ENCODE measurements around the gene TRPM3.

TRPM3 gene

GRCh38 chr9:70488098-70488792 lies 633.2 kb downstream of the TRPM3 start:
- Histone ChIP-seq H3K27me3 (ENCODE audit: control insufficient read depth in 1 of 2, insufficient read depth in 2 of 2, low read length in 2 of 2) (no peaks in the 10 kb centered on the region), H3K27ac (ENCODE audit: low read depth, low read length) (no peak overlapping the region), H3K4me1 (ENCODE audit: control insufficient read depth in 1 of 2, insufficient read depth in 2 of 2, low read length in 2 of 2) (peaks cover 23% of the 10 kb centered on the region in 2 donors), H3K9me3 (ENCODE audit: control insufficient read depth in 1 of 2, low read length in 2 of 2) (no peaks in the 10 kb centered on the region), H3K36me3 (ENCODE audit: control insufficient read depth in 1 of 2, insufficient read depth in 2 of 2, low read length in 2 of 2) (no peaks in the 10 kb centered on the region), H3K9ac (ENCODE audit: low read depth in 1 of 2, low read length in 2 of 2) (no peak overlapping the region), H3K4me3 (ENCODE audit: low read depth in 1 of 2, low read length in 2 of 2) (no peak overlapping the region)

GRCh38 chr9:70486127-70486526 lies 635.3 kb downstream of the TRPM3 start:
- Histone ChIP-seq H3K27me3 (ENCODE audit: control insufficient read depth in 1 of 2, insufficient read depth in 2 of 2, low read length in 2 of 2) (no peaks in the 10 kb centered on the region), H3K4me1 (ENCODE audit: control insufficient read depth in 1 of 2, insufficient read depth in 2 of 2, low read length in 2 of 2) (peaks cover 16 to 19% of the 10 kb centered on the region in 2 donors), H3K9me3 (ENCODE audit: control insufficient read depth in 1 of 2, low read length in 2 of 2) (no peaks in the 10 kb centered on the region), H3K36me3 (ENCODE audit: control insufficient read depth in 1 of 2, insufficient read depth in 2 of 2, low read length in 2 of 2) (no peaks in the 10 kb centered on the region), H3K4me3 (ENCODE audit: low read depth in 1 of 2, low read length in 2 of 2) (no peak overlapping the region), H3K9ac (ENCODE audit: low read depth in 1 of 2, low read length in 2 of 2) (no peak overlapping the region), H3K27ac (ENCODE audit: low read depth, low read length) (no peak overlapping the region)

GRCh38 chr9:70485273-70485858 lies 636.1 kb downstream of the TRPM3 start:
- no peaks in the 10 kb centered on the region for H3K27me3 ChIP-seq (ENCODE audit: control insufficient read depth in 1 of 2, insufficient read depth in 2 of 2, low read length in 2 of 2)
- peak overlapping the region in 1 of 2 donors; percentile 33 for H3K9ac ChIP-seq (ENCODE audit: low read depth in 1 of 2, low read length in 2 of 2)
- peak overlapping the region; percentile 7 for H3K27ac ChIP-seq (ENCODE audit: low read depth, low read length)
- no peak overlapping the region for H3K4me3 ChIP-seq (ENCODE audit: low read depth in 1 of 2, low read length in 2 of 2)
- no peaks in the 10 kb centered on the region for H3K36me3 ChIP-seq (ENCODE audit: control insufficient read depth in 1 of 2, insufficient read depth in 2 of 2, low read length in 2 of 2)
- H3K4me1 ChIP-seq (ENCODE audit: control insufficient read depth in 1 of 2, insufficient read depth in 2 of 2, low read length in 2 of 2): peaks cover 23 to 27% of the 10 kb centered on the region in 2 donors
- H3K9me3 ChIP-seq (ENCODE audit: control insufficient read depth in 1 of 2, low read length in 2 of 2): no peaks in the 10 kb centered on the region

GRCh38 chr9:70484232-70485130 lies 636.9 kb downstream of the TRPM3 start:
- Histone ChIP-seq H3K36me3 (ENCODE audit: control insufficient read depth in 1 of 2, insufficient read depth in 2 of 2, low read length in 2 of 2) (no peaks in the 10 kb centered on the region), H3K27me3 (ENCODE audit: control insufficient read depth in 1 of 2, insufficient read depth in 2 of 2, low read length in 2 of 2) (no peaks in the 10 kb centered on the region), H3K9ac (ENCODE audit: low read depth in 1 of 2, low read length in 2 of 2) (no peak overlapping the region), H3K4me3 (ENCODE audit: low read depth in 1 of 2, low read length in 2 of 2) (no peak overlapping the region), H3K9me3 (ENCODE audit: control insufficient read depth in 1 of 2, low read length in 2 of 2) (no peaks in the 10 kb centered on the region), H3K27ac (ENCODE audit: low read depth, low read length) (peak overlapping the region; percentile 7), H3K4me1 (ENCODE audit: control insufficient read depth in 1 of 2, insufficient read depth in 2 of 2, low read length in 2 of 2) (peaks cover 32 to 36% of the 10 kb centered on the region in 2 donors)

GRCh38 chr9:70481471-70481870 lies 640.0 kb downstream of the TRPM3 start:
- Histone ChIP-seq H3K9me3 (ENCODE audit: control insufficient read depth in 1 of 2, low read length in 2 of 2) (no peaks in the 10 kb centered on the region), H3K4me1 (ENCODE audit: control insufficient read depth in 1 of 2, insufficient read depth in 2 of 2, low read length in 2 of 2) (peaks cover 36 to 39% of the 10 kb centered on the region in 2 donors), H3K27ac (ENCODE audit: low read depth, low read length) (peak overlapping the region; percentile 72)

GRCh38 chr9:70480405-70480980 lies 640.9 kb downstream of the TRPM3 start:
- Histone ChIP-seq H3K27ac (ENCODE audit: low read depth, low read length) (peak overlapping the region; percentile 72), H3K4me3 (ENCODE audit: low read depth in 1 of 2, low read length in 2 of 2) (peak overlapping the region; percentile 13 to 17), H3K4me1 (ENCODE audit: control insufficient read depth in 1 of 2, insufficient read depth in 2 of 2, low read length in 2 of 2) (peaks cover 36 to 38% of the 10 kb centered on the region in 2 donors), H3K9me3 (ENCODE audit: control insufficient read depth in 1 of 2, low read length in 2 of 2) (no peaks in the 10 kb centered on the region), H3K9ac (ENCODE audit: low read depth in 1 of 2, low read length in 2 of 2) (peak overlapping the region; percentile 35 to 39), H3K27me3 (ENCODE audit: control insufficient read depth in 1 of 2, insufficient read depth in 2 of 2, low read length in 2 of 2) (no peaks in the 10 kb centered on the region), H3K36me3 (ENCODE audit: control insufficient read depth in 1 of 2, insufficient read depth in 2 of 2, low read length in 2 of 2) (no peaks in the 10 kb centered on the region)

More at GRCh38 chr9:70481471-70481870, 640.0 kb downstream of the TRPM3 start:
- Histone ChIP-seq H3K36me3 (ENCODE audit: control insufficient read depth in 1 of 2, insufficient read depth in 2 of 2, low read length in 2 of 2) (no peaks in the 10 kb centered on the region), H3K4me3 (ENCODE audit: low read depth in 1 of 2, low read length in 2 of 2) (no peak overlapping the region), H3K27me3 (ENCODE audit: control insufficient read depth in 1 of 2, insufficient read depth in 2 of 2, low read length in 2 of 2) (no peaks in the 10 kb centered on the region), H3K9ac (ENCODE audit: low read depth in 1 of 2, low read length in 2 of 2) (no peak overlapping the region)

GRCh38 chr9:70479880-70480291 lies 641.5 kb downstream of the TRPM3 start:
- peak overlapping the region; percentile 30 to 39 for H3K9ac ChIP-seq (ENCODE audit: low read depth in 1 of 2, low read length in 2 of 2)
- H3K36me3 ChIP-seq (ENCODE audit: control insufficient read depth in 1 of 2, insufficient read depth in 2 of 2, low read length in 2 of 2): no peaks in the 10 kb centered on the region
- peaks cover 31 to 41% of the 10 kb centered on the region in 2 donors for H3K4me1 ChIP-seq (ENCODE audit: control insufficient read depth in 1 of 2, insufficient read depth in 2 of 2, low read length in 2 of 2)
- H3K27me3 ChIP-seq (ENCODE audit: control insufficient read depth in 1 of 2, insufficient read depth in 2 of 2, low read length in 2 of 2): no peaks in the 10 kb centered on the region
- H3K9me3 ChIP-seq (ENCODE audit: control insufficient read depth in 1 of 2, low read length in 2 of 2): no peaks in the 10 kb centered on the region
- peak overlapping the region; percentile 72 for H3K27ac ChIP-seq (ENCODE audit: low read depth, low read length)
- H3K4me3 ChIP-seq (ENCODE audit: low read depth in 1 of 2, low read length in 2 of 2): peak overlapping the region in 1 of 2 donors; percentile 4

Data from duodenal mucosa (tissue), 2 donors.